GM18519 (cell line): Measurements from ENCODE around the gene PFKFB1.

Experiments used
- ATAC-seq: cut with Tn5 transposase; IDR thresholded peaks from one replicate; pipeline ENCODE4 v1.9.1; 2021; ENCODE audit warnings: mild to moderate bottlenecking, moderate library complexity; ENCODE audit not compliant: unreplicated experiment, low FRiP score

Gene PFKFB1

DNA sequence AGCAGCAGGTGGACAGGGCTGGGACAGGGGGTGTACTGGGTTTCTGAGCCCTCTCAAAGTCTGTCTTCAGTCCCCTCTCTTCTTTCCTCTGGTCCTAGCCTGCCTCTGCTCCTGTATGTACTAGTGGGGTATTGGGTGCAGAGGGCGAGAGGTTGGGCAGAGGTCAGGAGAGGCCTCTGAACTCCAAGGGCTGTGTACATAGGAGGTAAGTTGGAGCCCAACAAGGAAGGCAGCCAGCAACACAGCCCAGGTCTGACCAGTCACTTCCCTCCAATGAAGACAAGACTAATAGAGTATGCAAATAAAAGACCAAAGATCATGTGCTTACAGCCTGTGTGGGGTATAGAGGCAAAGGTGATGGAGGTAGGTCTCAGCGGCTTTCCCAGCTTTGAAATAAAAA lies at the start of gene PFKFB1:
Gene PFKFB1 (minus strand): TSS at position 90 of the 400 bp plus-strand sequence. CDS start 181 bp downstream, outside the sequence.
- ATAC-seq = no peak

DNA sequence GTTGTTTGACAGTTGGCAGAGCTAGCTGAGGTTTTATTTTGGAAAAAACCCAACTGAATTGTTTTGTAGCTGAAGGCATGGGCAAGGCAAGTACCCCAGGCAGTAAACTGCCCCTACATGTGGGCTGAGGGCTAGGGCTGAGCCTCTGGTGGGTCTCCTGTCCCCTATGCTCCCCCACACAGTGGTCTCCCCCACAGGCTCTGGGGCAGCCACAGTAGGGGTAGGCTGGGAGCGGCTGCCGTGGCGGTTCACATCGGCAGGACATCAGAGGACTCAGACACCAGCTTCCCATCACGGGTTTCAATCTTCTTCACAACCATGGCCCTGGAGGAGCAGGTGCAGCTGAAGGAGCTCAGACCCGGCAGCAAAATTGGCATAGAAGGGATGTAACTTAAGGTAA lies 47.5 kb upstream of the PFKFB1 start:
- no peak for ATAC-seq

DNA sequence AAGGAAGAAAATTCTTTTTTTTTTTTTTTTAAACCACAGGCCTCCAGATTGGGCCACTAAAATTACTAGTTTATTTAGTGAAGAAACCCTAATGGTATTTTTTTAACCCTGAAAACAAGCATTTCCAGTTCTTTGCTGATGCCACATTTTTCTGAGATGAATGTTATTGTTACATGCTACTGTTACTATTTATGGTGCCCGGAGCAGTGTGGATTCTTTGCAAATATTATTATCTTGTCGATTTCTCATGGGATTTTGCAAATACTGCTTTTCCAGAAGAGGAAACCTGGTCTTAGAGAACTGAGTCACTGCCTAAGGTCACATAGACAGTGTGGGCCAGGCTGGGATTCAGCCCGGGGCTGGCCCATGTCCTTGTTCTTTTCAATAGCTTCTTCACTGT lies 45.5 kb upstream of the PFKFB1 start:
- no peak for ATAC-seq

DNA sequence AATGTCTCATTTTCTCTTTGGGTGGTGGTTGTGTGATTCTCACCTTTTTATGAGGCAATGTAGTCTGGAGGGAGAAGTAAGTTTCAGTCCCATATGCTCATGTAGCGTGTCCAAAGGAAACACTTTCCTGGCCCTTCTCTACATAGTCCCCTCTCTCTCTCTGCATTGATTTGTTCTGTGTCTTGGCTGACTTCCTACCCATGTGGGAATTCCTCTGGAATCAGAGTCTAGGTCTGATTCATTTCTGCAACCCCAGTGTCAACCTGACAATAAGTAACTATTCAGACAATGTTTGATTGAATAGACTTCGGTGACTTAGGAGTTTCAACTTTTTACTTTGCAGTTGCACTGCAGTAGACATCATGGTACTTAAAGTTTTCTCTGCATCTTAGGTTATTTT lies 39.4 kb upstream of the PFKFB1 start:
- no peak for ATAC-seq

DNA sequence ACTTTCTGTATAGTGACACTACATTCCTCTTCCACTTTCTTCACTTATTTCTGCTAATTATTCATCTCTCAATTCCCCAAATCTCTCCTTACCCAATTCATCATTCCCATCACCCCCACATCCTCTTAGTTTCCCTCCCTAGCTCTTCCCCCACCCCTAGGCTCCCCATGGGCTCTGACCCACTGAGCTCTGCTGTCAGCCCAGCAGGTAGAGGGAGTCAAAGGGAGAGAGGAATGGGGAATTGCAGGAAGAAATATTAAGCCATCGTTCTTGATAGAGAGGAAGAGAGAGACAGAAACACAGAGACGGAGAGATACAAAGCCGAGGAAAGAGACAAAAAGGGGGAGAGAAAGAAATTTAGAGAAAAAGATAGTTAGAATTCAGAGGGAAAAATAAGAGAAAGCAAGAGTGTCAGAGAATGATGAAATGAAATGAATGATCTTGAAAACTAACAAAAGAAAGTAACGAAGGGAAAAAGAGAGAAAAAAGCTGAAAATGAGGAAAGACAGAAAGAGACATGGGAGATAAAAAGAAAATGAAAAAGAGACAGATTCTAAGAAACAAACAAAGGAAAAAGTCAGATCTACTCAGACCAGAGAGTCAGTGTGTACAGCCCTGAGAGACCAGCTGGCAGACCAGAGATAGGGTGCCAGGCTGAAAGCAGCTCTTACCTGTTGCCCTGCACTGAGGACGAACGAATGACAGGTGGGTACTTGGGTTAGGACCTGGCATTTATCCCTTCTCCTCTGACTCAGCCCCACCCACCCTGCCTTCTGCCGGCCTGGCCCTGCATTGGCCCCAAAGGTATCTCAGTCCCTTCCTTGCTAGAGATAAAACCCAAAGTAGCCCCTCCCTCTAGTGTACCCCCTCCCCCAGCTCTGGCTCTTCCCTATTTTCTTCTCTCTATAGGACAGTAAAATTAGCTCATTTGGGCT lies 36.5 kb upstream of the PFKFB1 start, which contains the start of gene ALAS2:
Gene ALAS2 (minus strand): TSS at position 707 of the 935 bp plus-strand sequence. CDS start 4,977 bp downstream, outside the sequence.
- no peak for ATAC-seq

DNA sequence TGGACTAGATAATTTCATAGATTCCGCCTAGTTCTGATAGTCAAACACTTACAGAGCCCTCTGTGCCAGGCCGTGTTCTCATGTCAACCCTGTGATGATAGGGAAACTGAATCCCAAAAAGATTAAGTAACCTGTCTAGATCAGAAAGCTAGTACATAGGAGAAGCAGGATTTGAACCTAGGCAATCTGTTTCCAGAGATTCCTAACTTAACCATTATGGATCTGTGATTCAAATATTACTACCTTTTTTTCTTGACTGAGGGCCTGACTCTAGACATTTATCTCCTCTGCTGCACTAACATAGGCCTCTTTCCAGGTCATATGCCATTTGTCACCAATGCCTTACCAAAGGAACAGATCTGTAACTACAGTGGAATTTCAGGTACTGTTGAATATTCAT lies 35.3 kb upstream of the PFKFB1 start:
- no peak for ATAC-seq

DNA sequence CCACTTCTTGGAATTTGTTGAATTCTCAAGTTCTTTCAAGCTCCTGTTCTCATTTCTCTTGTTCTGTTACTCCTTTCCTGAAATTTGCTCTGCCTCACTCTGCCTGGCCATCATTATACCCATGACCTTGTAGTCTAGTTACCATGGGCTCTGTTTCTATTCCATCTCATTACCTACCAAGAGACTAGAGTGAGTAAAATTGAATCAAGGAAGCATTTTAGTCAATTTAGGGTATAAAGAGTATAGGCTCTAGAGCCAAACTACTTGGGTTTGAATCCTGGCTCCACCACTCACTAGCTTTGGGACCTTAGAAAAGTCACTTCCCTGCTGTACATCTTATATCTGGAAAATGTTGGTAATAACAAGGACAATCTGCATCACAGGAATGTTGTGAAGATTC lies 34.6 kb upstream of the PFKFB1 start:
- no peak for ATAC-seq

DNA sequence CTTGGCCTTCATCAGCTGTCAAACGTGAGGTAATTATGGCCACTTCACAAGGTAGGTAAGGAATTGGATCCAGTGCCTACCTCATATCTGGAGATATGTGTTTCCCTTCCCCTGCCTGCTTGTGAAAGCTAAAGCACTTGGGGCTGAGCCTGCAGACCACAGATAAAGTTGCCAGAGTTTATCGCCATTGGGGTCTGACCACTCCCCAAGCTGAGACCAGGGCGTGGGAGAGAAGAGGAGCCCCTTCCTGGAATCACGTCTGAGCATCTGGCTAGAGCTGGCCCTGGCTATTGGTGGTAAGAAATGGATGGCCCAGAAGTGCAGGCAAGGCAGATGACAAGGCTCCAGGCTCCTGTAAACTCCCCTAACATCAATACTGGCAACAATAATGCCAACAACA lies 34.1 kb upstream of the PFKFB1 start:
- ATAC-seq = no peak

DNA sequence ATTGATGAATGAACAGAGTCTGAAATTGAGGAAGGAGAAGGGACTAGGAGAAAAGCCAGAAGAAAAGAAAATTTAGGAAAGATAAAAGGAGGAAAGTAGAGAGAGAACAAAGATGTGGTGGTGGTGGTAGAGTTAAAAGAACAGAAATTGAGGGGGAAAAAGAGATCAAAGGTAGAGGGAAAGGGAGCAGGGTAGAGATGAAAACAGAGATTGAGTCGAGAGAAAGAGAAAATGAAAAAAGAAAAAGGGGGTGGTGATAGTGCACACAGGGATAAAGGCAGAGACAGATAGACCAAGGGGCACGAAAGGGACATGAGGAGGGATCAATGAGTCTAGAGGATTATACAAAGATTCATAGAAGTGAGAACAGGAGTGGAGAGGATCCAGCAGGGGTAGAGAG lies 32.9 kb upstream of the PFKFB1 start:
- ATAC-seq = no peak

DNA sequence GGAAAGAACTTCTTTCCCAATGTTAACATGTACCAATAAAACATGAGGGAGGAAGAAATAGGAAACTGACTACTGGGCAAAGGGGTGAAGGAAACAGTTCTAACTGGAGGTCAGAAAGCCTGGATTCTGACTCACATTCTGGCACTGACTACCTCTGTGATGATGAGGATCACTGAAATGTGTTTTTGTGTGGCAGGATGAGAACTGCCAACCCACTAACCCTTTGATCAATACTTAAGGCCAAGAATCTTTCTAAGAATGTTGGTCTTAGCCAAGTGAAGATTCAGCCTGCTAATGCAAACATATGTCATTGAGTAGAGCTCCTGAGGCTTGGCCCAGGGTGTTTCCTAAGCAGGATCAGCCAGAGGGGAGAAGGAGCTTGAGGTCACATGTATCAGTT lies 32.2 kb upstream of the PFKFB1 start:
- ATAC-seq = no peak

DNA sequence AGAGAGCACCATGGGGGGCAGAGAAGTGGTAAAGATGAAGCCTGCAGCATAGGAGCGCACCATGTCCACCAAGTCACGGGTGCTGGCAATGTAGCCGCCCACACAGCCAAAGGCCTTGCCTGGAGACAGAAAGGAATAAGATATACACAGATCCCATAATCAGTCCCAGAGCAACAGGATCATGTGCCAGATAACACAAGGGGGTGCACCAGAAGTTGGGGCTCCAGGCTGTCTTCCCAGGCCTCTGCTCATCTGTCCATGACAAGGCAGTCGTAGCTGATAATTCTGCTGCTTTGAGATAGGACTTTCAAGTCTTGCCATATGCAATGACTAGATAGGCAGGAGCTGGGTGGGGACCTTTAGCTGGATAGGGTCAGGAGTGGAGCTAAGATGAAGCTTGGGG lies 20.9 kb upstream of the PFKFB1 start:
- ATAC-seq = no peak

DNA sequence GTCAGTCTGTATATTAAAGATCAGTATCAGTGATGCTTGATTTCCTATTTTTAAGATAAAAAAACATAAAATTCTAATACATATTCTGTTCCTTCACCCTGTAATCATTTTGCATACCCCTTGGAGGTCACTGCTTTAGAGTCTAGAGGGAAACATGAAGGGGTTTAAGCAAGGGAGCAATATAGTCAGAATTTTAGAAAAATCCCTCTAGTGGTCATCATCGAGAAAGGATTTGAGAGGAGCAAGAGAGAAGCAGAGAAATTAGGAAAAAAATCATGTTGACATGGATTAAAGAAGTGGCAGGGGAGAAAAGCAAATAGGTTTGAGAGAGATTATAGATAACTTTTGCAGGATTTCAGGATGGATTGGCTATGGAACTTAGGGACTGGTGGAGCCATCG lies 17.3 kb upstream of the PFKFB1 start:
- ATAC-seq = no peak

DNA sequence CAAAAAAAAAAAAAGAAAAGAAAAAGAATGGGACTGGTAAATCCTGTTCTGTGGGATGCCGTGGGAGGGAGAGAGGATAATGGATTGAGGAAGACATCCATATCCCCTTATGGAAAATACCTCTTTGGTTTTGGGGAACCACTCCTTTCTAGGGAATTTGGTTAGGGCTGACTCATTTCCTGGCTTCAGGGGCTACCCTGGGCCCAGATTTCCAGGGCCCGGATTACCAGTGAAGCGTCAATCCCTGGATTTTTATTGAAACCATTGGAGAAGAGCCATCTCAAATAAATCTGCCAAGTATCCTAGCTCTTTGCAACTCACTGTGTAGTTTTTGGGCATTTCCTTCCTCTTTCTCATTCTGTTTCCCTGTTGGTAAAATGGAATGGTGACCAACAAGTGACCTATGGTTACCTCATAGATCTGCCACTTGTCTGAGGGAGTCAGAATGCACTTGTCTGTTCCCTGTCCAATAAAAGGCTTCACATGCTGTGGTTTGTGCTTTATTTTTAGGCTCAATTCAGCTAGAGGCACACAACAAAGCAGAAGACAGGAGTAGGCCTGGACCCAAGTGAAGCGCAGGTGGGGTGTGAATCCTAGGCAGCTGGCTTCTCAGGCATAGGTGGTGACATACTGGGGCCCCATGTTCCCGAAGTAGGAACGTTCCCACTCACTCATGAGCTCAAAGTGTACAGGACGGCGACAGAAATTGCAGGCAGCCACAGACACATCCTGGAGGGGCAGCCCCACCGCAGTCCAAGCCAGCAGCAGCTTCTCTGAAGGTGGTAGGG lies 14.8 kb upstream of the PFKFB1 start:
- ATAC-seq = no peak

DNA sequence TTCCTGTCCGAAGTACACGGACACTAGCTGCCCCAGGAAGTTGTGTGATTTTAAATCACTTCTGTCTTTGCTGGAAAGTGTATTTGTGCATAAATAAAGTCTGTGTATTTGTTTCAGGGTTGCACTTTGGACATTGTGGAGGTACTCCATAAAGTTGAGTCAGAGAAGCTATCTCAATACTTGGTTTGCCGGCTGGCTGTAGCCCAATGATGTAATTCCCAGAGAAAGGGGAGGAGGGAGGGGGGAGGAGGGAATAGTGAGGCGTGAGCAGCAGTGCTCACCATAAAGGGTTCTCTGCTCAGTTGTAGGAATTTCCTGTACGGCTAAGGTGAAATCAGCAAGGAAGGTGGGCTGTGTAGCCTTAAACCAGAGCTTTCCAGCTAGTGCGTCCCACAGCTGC lies 13.7 kb upstream of the PFKFB1 start:
- ATAC-seq = no peak

DNA sequence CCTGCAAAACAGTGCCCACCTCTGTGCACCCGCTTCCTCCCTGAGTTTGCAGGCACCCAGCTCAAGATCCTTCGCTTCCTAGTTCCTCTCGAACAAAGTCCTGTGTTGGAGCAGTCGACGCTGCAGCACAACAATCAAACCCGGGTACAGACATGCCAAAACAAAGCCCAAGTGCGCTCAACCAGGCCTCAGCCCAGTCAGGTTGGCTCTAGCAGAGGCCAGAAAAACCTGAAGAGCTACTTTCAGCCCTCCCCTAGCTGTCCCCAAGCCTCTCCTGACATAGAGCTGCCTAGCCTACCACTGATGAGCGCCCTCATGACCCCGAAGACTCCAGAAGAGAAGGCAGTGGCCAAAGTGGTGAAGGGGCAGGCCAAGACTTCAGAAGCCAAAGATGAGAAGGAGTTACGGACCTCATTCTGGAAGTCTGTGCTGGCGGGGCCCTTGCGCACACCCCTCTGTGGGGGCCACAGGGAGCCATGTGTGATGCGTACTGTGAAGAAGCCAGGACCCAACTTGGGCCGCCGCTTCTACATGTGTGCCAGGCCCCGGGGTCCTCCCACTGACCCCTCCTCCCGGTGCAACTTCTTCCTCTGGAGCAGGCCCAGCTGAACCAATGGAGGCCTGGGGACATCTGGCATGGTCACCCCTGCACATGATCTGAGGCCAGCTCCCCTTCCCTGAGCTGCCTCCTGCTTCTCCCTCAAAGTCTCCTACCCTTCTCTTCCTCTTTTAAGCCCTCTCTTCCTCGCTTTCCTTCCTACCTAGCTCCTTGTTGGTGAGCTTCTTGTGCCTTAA lies 13.0 kb upstream of the PFKFB1 start:
- no peak for ATAC-seq

DNA sequence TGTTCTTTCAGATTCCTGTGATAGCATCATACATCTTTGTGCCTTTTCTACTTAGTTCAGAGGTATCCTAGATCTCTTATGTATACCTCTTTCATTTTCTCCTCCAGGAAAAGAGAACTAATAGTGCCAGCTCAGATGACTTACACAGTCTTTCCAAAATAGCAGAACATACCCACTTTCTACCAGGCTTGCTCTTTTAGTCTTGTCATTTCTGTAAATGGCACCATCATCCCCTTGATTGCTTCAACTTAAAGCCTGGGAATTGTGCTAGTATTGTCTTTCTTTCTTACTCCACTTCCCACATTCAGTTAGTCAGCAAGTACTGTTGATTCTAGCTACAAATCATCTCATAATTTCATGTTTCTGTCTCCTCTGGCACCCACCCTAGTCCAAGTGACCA lies 11.3 kb upstream of the PFKFB1 start:
- ATAC-seq = no peak

DNA sequence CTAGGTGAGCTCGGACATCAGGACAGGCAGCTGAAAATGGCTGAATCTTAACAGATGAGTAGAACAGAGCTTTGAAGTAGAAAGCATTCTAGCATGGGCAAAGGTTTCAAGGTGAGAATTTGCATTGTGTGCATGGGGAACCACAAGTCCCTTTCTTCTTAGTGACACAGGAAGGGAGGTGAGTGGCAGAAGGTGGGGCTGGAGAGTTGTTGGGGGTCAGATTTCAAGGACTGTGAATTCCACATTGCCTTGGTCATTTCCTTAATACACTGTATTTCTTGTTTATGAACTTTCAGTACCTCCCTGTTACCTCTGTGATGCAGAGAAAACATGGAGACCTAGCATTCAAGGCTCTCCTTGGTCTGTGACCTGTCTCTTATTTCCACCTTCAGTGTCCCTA lies 10.2 kb upstream of the PFKFB1 start:
- ATAC-seq = no peak

DNA sequence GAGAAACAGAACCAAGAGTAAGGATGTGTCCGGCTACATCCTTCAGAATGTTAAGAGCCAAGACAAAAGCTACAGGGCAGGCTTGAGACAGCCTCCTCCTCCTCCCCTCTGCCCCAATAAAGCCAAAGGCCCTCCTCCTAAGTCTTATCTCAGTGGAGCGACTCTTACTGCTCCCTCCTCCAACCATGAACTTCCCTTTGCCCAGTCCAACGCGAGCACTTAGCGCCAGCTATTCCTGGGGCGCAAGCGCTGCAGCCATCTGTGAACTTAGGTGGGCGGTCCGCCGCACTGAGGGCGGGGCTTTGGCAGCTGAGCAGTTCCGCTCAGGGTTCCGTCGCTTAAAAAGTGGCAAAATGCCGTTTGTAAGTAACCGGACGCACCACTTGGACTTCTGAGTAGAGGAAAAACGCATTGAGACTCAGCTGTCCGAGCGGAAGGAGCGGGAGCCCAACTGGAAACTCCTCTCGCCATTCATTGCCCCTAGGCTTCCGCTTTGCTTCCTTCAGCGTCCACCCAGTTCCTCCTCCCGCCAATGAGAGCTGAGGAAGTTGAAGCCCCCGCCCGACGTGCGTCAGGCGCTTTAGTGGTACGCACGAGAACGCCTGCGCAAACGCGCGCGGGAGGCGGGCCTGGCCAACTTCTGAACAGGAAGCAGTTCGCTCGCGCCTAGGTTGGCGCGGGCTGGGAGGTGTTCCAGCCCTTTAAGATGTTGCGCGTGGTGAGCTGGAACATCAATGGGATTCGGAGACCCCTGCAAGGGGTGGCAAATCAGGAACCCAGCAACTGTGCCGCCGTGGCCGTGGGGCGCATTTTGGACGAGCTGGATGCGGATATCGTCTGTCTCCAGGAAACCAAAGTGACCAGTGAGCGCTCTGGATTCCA lies 6.0 kb upstream of the PFKFB1 start, which contains the start of gene APEX2:
Gene APEX2 (plus strand): TSS at position 647 of the 882 bp plus-strand sequence. CDS start 60 bp downstream, at position 707.
- peak; percentile 86 for ATAC-seq

DNA sequence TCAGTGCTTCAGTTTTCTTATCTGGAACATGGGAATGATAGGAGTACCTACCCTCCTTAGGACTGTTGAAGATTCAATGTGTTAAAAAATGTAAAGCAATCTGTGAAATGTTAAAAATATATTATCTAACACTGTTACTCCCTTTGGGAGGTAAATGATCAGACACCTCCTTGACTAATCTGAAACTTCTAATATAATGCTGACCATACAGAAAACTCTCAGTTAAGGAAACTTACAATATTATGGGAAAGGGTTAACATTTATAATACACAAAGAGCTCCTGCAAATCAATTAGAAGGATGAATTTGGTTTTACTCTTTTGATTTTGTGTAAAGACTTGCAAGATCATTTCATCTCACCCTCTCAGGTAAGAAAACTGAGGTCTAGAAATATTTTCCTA lies 1.6 kb upstream of the PFKFB1 start:
- no peak for ATAC-seq
